Uterus (tissue), 4 donors: Measurements from ENCODE around the gene HIPK1. TPM values are rescaled to one million over a fixed set of nuclear protein-coding genes. Genes with fewer than 3 reads are reported as not detected.

Source experiments
- DNase-seq, 2 donors: peaks; one replicate each; pipeline ENCODE4 v3.0.0-alpha.2; 2019 to 2020
- H3K27ac ChIP-seq, 2 donors: fragments of 200-600 bp; sonication (generic); 1 replicate in 1 of 2; 2 replicates in 1 of 2; pipeline ENCODE4 v1.5.1; 2016 to 2018
- H3K27me3 ChIP-seq, 2 donors: fragments of 200-600 bp; sonication (generic); one replicate each; pipeline ENCODE4 v1.5.1; 2018 to 2019; ENCODE audit warnings: control low read depth in 1 of 2
- H3K36me3 ChIP-seq, 2 donors: fragments of 200-600 bp; sonication (generic); one replicate each; pipeline ENCODE4 v1.5.1; 2019; ENCODE audit warnings: control low read depth in 1 of 2
- H3K4me1 ChIP-seq, 2 donors: fragments of 200-600 bp; sonication (generic); one replicate each; pipeline ENCODE4 v1.5.1; 2018 to 2019; ENCODE audit warnings: control low read depth in 1 of 2
- H3K4me3 ChIP-seq, 2 donors: fragments of 200-600 bp; sonication (generic); 1 replicate in 1 of 2; 2 replicates in 1 of 2; pipeline ENCODE4 v1.5.1; 2018 to 2019; ENCODE audit warnings: mild to moderate bottlenecking in 1 of 2
- H3K9me3 ChIP-seq, 2 donors: fragments of 200-600 bp; sonication (generic); one replicate each; pipeline ENCODE4 v1.5.1; 2019; ENCODE audit warnings: control low read depth in 1 of 2
- POLR2A ChIP-seq, 2 donors: fragments of 450-650 bp; IDR thresholded peaks; one replicate each; pipeline ENCODE4 v1.6.1; 2016; ENCODE audit warnings: antibody characterized with exemption in 2 of 2, mild to moderate bottlenecking in 1 of 2, moderate library complexity in 1 of 2
- intact Hi-C: fragments of 100-400 bp; cut with DNase I; formaldehyde crosslinking; loops from one replicate; pipeline ENCODE4 v1.15.1; 2023; ENCODE audit warnings: low total_unique reads
- total RNA-seq, 4 donors: library from RNA; depleted of rRNA in 3 of 4; stranded (reverse); fragments of >200 nt in 3 of 4; gene quantifications; one replicate each; pipeline versions ENCODE4 v1.1.0 to v1.2.4, GENCODE V29; 2014 to 2023
- TF ChIP-seq, protein P1 (sequence below), 4 experiments: fragments of 200-600 bp in 2 of 4; fragments of 450-650 bp in 2 of 4; sonication (generic) in 2 of 4; IDR thresholded peaks; one replicate each; pipeline ENCODE4 v1.5.1; 2016 to 2019; ENCODE audit warnings: antibody characterized with exemption in 4 of 4, mild to moderate bottlenecking in 2 of 4, moderate library complexity in 1 of 4
- donor health status: DM: yes; HTN: yes; CAD: no.

The HIPK1 gene
- total RNA-seq, 4 donors from 2014 or later = 21.5 to 92.7 (median 39.7) TPM

DNA sequence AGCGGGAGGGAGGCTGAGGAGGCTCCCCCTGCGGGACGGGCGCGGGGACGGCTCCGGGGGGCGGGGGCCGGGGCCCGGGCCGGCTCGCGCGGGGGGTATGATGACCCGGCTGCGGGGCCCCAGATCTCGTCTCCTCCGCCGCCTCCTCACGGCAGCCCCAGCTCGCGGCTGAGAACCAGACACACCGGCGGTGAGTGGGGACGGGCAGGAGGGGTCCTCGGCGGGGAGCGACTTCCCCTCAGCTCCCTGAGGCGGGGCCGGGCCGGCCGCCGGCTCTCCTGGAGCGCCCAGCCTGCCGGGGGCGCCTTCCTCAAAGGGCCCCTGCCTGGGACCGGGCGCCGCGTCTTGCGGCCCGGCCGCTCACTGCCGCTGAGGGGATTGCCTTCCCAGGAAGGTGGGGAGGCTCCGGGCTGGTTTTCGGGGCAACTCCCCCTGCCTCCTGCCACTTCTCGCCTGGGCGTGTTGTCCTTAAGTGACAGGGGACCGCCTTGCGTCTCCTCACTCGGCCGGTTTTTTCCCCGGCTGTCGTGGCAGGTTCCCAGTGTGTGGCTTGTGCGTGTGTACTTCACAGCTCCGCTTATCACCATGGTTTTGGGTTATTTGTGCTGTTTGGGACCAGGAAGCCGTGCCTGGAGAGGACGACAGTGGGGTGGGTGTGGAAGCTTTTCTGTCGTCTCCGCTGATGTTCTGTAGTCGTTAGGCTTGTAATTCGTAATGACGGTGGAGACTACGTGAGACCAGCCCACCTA is 800 bp downstream of the HIPK1 start:
- TF ChIP-seq, protein P1, sequence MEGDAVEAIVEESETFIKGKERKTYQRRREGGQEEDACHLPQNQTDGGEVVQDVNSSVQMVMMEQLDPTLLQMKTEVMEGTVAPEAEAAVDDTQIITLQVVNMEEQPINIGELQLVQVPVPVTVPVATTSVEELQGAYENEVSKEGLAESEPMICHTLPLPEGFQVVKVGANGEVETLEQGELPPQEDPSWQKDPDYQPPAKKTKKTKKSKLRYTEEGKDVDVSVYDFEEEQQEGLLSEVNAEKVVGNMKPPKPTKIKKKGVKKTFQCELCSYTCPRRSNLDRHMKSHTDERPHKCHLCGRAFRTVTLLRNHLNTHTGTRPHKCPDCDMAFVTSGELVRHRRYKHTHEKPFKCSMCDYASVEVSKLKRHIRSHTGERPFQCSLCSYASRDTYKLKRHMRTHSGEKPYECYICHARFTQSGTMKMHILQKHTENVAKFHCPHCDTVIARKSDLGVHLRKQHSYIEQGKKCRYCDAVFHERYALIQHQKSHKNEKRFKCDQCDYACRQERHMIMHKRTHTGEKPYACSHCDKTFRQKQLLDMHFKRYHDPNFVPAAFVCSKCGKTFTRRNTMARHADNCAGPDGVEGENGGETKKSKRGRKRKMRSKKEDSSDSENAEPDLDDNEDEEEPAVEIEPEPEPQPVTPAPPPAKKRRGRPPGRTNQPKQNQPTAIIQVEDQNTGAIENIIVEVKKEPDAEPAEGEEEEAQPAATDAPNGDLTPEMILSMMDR (IDR thresholded peaks at IDR 0.05) = peak in 1 of 4 experiments; percentile 9
- no peak for TF ChIP-seq POLR2A (IDR thresholded peaks at IDR 0.05)
- Histone ChIP-seq H3K36me3 (no peaks in the 10 kb centered on the region), H3K4me3 (peak overlapping the region; percentile 61 to 93), H3K27me3 (no peaks in the 10 kb centered on the region), H3K9me3 (no peaks in the 10 kb centered on the region), H3K27ac (peak overlapping the region; percentile 88 to 90), H3K4me1 (peaks cover 0 to 5% of the 10 kb centered on the region in 2 donors)
- intact Hi-C loops = no loop called here
- peak in 1 of 2 donors; percentile 20 for DNase-seq

DNA sequence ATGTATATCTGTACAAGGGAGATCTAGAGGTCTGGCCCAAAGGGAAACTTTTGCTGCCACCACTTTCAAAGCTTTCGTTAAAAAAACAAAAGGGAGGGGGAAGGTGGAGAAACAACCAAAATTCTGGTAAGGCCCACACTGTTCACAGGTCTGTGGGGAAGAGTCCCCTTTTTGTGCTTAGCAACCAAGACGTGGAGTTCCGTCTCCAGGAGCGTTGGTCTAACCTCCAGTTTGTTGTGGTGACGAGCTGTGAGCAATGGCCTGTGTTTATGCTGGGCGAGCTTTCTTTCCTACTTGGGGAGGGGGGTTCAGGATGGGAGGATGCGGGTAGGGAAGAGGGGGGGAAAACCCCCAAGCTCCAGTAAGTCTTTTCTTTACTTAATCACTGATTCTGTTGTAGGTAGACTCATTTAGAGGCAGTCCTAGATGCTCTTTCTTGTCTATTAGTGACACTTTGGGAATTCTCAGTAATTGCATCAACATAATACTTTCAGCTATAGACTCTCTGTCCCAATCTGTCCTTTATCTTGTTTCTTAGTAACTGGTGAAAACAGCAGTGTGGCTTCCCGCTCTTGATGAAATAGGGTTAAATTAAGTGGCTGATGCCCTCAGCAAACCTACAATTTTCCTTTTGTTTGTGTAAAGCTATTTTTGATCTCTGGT is 1.5 kb downstream of the HIPK1 start:
- Histone ChIP-seq H3K4me1 (peaks cover 0 to 5% of the 10 kb centered on the region in 2 donors), H3K4me3 (peak overlapping the region; percentile 61 to 93), H3K36me3 (no peaks in the 10 kb centered on the region), H3K27ac (peak overlapping the region; percentile 88 to 90), H3K27me3 (no peaks in the 10 kb centered on the region), H3K9me3 (no peaks in the 10 kb centered on the region)
- intact Hi-C loops = no loop called here
- TF ChIP-seq POLR2A (IDR thresholded peaks at IDR 0.05) = no peak
- TF ChIP-seq, protein P1 (IDR thresholded peaks at IDR 0.05) = no peak
- no peak for DNase-seq

DNA sequence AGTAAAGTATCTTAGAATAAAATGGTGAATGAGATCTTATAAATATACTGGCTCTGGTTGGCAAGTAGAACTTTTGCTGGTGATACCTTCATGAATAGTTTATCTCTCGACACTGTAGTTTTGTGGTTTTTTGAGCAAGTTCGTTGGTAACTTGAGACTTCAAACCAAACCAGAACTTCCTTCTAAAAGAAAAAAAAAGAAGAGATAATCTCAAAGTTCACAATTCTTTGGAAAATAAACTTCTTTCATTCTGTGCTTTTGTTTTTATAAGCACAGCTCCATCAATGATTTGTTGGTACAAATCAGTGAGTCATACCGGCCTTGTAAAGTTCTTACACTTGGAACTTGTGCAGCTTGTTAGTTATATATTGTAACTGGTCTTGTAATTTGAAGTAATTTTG is 2.3 kb downstream of the HIPK1 start:
- no peaks in the 10 kb centered on the region for H3K27me3 ChIP-seq
- no peak overlapping the region for H3K27ac ChIP-seq
- no peak for DNase-seq
- H3K9me3 ChIP-seq = no peaks in the 10 kb centered on the region
- H3K4me3 ChIP-seq = peak overlapping the region in 1 of 2 donors; percentile 93
- no peaks in the 10 kb centered on the region for H3K36me3 ChIP-seq
- intact Hi-C loops = no loop called here
- no peak for TF ChIP-seq POLR2A (IDR thresholded peaks at IDR 0.05)
- TF ChIP-seq, protein P1 (IDR thresholded peaks at IDR 0.05) = no peak
- peaks cover 0 to 5% of the 10 kb centered on the region in 2 donors for H3K4me1 ChIP-seq

DNA sequence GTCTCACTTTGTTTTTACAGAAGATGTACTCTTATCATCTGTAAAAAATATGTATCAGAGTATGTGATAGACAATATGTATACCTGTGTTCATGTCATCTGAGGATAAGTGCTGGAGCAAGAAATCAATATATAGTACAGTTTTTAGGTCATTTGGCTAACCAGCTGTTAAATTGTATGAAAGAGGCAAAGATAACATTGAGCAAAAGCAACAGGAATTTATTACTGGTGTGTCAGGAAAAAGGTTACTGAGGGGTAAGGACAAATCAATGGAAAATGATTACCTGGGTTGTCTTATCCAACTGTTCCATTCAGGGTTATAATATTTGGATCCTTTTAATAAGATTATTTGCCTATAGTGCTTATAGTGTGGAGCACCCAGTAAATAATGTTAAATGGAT is 4.9 kb downstream of the HIPK1 start:
- H3K4me1 ChIP-seq = peaks cover 0 to 5% of the 10 kb centered on the region in 2 donors
- H3K9me3 ChIP-seq = no peaks in the 10 kb centered on the region
- no peak overlapping the region for H3K4me3 ChIP-seq
- H3K36me3 ChIP-seq = no peaks in the 10 kb centered on the region
- intact Hi-C loops = no loop called here
- no peak for DNase-seq
- H3K27ac ChIP-seq = no peak overlapping the region
- no peaks in the 10 kb centered on the region for H3K27me3 ChIP-seq
- TF ChIP-seq, protein P1 (IDR thresholded peaks at IDR 0.05) = no peak
- TF ChIP-seq POLR2A (IDR thresholded peaks at IDR 0.05) = no peak

DNA sequence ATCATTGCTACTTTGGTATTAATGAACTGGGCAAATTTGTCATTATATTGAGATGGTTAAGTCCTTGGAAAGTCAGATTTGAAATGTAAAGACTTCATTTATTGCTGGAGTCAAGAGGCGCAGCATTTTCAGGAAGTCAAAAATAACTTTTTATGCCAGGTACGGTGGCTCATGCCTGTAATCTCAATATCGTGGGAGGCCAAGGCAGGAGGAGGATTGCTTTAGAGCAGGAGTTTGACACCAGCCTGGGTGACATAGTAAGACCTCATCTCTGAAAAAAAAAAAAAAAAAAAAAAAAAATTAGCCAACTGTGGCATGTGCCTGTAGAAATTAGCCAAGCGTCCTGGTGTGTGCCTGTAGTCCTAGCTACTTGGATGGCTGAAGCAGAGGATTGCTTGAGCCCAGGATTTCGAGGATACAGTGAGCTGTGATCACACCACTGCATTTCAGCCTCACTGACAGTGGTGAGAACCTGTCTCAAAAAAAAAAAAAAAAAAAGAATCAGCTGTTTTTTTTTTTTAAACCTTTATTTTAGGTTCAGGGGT is 5.5 kb downstream of the HIPK1 start:
- intact Hi-C loops = no loop called here
- Histone ChIP-seq H3K4me1 (peaks cover 0 to 5% of the 10 kb centered on the region in 2 donors), H3K27me3 (no peaks in the 10 kb centered on the region), H3K9me3 (no peaks in the 10 kb centered on the region), H3K27ac (no peak overlapping the region), H3K4me3 (no peak overlapping the region), H3K36me3 (no peaks in the 10 kb centered on the region)
- TF ChIP-seq, protein P1 (IDR thresholded peaks at IDR 0.05) = no peak
- no peak for TF ChIP-seq POLR2A (IDR thresholded peaks at IDR 0.05)
- DNase-seq = no peak
